DMS53 (cell line): ENCODE data around the gene TFAP2D.
A peak's percentile ranks its signal among the peaks of the same experiment; 100 is the strongest.

ENCODE experiments used
- DNase-seq: peaks from one replicate; lab custom pipeline; 2025; lab: John Stamatoyannopoulos, UW

TFAP2D gene

GRCh38 chr6:50819466-50819903 is 106.2 kb downstream of the TFAP2D start:
- DNase-seq, result peak; percentile 69

GRCh38 chr6:50819904-50820868 is 106.9 kb downstream of the TFAP2D start:
- DNase-seq, result peak; percentile 67

GRCh38 chr6:50820869-50821264 is 107.5 kb downstream of the TFAP2D start:
- DNase-seq, result peak; percentile 38

GRCh38 chr6:50821441-50822077 is 108.2 kb downstream of the TFAP2D start:
- peak; percentile 48 for DNase-seq

GRCh38 chr6:50822078-50822476 is 108.8 kb downstream of the TFAP2D start:
- DNase-seq, result peak; percentile 54
